ENCODE data around the gene KIF1B.
A peak's percentile ranks its signal among the peaks of the same experiment; 100 is the strongest.
"Not testable (repeated sequence)": the region's sequence is repeated elsewhere in the genome, so short reads cannot be mapped to it uniquely, and the experiment has no call there.

KIF1B gene

GRCh38 chr1:10217748-10218441 lies 7.5 kb downstream of the KIF1B start:
- in situ Hi-C loops (cut with HindIII; ENCODE audit: low pct_ligation_motif_present, low pct_unique_long_range_greater_than_20kb, low sequenced_read_pairs): no loop called here
- DNase-seq: no peak

DNA sequence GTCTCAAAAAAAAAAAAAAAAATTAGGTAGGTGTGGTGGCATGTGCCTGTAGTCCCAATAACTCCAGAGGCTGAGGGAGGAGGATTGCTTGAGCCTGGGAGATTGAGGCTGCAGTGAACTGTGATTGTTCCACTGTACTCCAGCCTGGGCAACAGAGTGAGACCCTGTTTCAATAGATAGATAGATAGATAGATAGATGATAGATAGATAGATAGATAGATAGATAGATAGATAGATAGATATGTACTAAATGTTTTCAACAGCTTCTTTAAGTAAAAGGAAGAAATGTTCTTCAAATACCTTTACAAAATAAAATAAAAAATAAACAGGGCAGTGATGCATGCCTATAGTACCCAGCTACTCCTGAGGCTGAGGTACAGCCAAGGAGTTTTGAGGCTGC lies 9.8 kb downstream of the KIF1B start:
- no peak for DNase-seq
- in situ Hi-C loops (cut with HindIII; ENCODE audit: low pct_ligation_motif_present, low pct_unique_long_range_greater_than_20kb, low sequenced_read_pairs): no loop called here

DNA sequence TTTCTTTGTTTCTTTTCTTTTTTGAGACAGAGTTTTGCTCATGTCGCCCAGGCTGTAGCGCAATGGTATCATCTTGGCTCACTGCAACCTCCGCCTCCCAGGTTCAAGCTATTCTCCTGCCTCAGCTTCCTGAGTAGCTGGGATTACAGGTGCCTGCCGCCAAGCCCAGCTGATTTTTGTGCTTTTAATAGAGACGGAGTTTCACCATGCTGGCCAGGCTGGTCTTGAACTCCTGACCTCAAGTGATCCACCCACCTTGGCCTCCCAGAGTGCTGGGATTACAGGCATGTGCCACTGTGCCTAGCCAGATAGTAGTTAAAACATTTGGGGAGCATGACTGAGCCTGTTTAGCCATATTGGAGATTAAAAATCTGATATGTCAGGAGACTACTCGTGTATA lies 10.3 kb downstream of the KIF1B start:
- DNase-seq; in situ Hi-C loops (cut with HindIII; ENCODE audit: low pct_ligation_motif_present, low pct_unique_long_range_greater_than_20kb, low sequenced_read_pairs): not testable (repeated sequence)

- in situ Hi-C loops (cut with HindIII; ENCODE audit: low pct_ligation_motif_present, low pct_unique_long_range_greater_than_20kb, low sequenced_read_pairs): no loop called here
- DNase-seq: peak; percentile 9
Measured at GRCh38 chr1:10225573-10225972, 15.2 kb downstream of the KIF1B start.

GRCh38 chr1:10228528-10228927 lies 18.2 kb downstream of the KIF1B start:
- in situ Hi-C loops (cut with HindIII; ENCODE audit: low pct_ligation_motif_present, low pct_unique_long_range_greater_than_20kb, low sequenced_read_pairs): no loop called here

GRCh38 chr1:10229903-10230302 lies 19.5 kb downstream of the KIF1B start:
- in situ Hi-C loops (cut with HindIII; ENCODE audit: low pct_ligation_motif_present, low pct_unique_long_range_greater_than_20kb, low sequenced_read_pairs): no loop called here
- DNase-seq: no peak

More at GRCh38 chr1:10228528-10228927, 18.2 kb downstream of the KIF1B start:
- no peak for DNase-seq

DNA sequence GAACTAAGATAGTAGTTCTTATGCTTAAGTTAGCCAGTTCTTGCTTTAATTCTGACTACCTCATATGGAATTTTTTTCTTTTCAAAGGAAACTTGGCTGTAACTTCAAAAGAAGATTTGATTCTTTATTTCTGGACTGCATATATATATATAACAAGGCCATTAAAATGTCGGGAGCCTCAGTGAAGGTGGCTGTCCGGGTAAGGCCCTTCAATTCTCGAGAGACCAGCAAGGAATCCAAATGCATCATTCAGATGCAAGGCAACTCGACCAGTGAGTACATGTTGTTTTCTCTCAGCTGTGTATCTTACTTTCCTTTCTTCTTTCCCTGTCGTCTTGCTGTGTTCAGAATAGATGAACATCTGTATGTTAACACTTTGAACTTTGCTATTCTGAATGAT lies 21.8 kb downstream of the KIF1B start:
- in situ Hi-C loops (cut with HindIII; ENCODE audit: low pct_ligation_motif_present, low pct_unique_long_range_greater_than_20kb, low sequenced_read_pairs): no loop called here
- no peak for DNase-seq

- in situ Hi-C loops (cut with HindIII; ENCODE audit: low pct_ligation_motif_present, low pct_unique_long_range_greater_than_20kb, low sequenced_read_pairs): no loop called here
Measured at GRCh38 chr1:10236405-10237156, 26.2 kb downstream of the KIF1B start.

DNA sequence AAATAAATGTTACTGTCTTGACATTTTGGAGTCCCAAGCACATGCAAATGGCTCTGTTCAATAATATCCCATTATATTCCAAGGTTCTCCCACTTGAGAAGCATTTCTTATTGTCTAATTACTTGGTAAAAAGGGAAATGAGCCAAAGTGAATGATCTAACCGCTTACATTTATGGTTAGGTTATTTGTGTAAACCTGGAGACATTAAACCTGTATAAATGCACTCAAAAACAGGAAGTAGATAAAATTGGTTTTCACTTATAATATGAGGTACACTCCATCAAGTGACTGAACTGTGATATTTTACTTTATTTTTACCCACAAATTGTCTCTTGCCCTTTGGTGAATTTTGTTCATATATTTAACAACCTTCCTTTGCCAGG lies 26.8 kb downstream of the KIF1B start:
- in situ Hi-C loops (cut with HindIII; ENCODE audit: low pct_ligation_motif_present, low pct_unique_long_range_greater_than_20kb, low sequenced_read_pairs): no loop called here
- no peak for DNase-seq

More at GRCh38 chr1:10236405-10237156, 26.2 kb downstream of the KIF1B start:
- no peak for DNase-seq

DNA sequence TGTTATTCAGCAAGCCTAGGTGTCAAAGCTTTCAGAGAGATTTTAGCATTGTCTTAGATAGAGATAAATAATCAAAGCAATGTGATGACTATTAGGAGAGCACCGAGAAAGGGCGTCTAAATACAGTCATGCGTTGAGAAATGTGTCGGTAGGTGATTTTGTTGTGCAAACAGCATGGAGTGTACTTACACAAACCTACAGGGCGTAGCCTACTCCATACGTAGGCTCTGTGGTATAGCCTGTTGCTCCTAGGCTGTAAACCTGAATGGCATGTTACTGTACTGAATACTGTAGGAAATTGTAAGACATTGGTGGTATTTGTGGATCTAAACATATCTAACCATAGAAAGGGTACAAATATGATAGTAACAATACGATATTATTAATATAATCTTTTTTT lies 31.8 kb downstream of the KIF1B start:
- in situ Hi-C loops (cut with HindIII; ENCODE audit: low pct_ligation_motif_present, low pct_unique_long_range_greater_than_20kb, low sequenced_read_pairs): no loop called here
- DNase-seq: no peak

DNA sequence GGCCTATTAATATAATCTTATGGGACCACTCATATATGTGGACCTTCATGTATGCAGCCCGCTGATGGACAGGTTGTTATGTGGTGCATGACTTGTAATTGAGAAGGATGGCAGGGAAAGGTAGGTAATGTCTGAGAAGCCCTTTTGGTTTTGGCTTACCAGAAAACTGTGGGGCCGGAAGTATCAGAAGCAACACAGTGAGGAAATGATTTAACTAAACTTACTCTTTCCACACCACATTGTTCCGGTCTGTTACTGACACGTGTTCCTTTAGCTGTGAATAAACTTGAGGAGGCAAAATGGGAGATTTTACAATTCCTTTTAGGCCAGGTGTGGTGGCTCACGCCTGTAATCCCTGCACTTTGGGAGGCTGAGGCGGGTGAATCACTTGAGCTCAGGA lies 32.4 kb downstream of the KIF1B start:
- in situ Hi-C loops (cut with HindIII; ENCODE audit: low pct_ligation_motif_present, low pct_unique_long_range_greater_than_20kb, low sequenced_read_pairs): no loop called here
- no peak for DNase-seq

GRCh38 chr1:10245674-10246073 lies 35.3 kb downstream of the KIF1B start:
- in situ Hi-C loops (cut with HindIII; ENCODE audit: low pct_ligation_motif_present, low pct_unique_long_range_greater_than_20kb, low sequenced_read_pairs): no loop called here
- no peak for DNase-seq

- no peak for DNase-seq
- in situ Hi-C loops (cut with HindIII; ENCODE audit: low pct_ligation_motif_present, low pct_unique_long_range_greater_than_20kb, low sequenced_read_pairs): no loop called here
Measured at GRCh38 chr1:10249808-10250457, 39.6 kb downstream of the KIF1B start.

GRCh38 chr1:10250663-10251062 lies 40.3 kb downstream of the KIF1B start:
- DNase-seq: no peak
- in situ Hi-C loops (cut with HindIII; ENCODE audit: low pct_ligation_motif_present, low pct_unique_long_range_greater_than_20kb, low sequenced_read_pairs): no loop called here

DNA sequence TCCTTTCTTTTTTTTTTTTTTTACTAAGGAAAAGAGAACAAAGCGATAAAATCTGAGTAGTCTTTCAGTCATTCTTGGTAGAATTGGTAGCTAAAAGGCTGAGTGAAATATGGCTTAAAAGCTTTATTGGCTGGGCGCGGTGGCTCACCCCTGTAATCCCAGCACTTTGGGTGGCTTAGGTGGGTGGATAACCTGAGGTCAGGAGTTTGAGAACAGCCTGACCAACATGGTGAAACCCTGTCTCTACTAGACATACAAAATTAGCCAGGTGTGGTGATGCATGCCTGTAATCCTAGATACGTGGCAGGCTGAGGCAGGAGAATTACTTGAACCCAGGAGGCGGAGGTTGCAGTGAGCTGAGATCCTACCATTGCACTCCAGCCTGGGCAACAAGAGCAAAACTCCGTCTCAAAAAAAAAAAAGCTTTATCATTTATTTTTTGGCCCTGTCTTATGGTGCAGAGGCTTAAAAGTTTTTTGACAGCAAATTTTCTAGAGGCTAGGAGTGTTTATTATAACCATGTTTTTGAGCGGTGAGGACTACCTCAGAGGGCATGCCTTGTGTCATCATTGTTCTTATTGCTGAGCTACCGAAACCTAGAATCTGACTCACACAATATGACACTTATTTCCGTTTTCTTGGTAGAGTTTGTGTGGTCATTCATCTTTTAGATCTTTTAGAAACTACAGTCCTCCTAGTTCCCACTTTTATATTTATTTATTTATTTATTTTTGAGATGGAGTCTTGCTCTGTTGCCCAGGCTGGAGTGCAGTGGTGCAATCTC lies 41.1 kb downstream of the KIF1B start:
- DNase-seq; in situ Hi-C loops (cut with HindIII; ENCODE audit: low pct_ligation_motif_present, low pct_unique_long_range_greater_than_20kb, low sequenced_read_pairs): not testable (repeated sequence)

DNA sequence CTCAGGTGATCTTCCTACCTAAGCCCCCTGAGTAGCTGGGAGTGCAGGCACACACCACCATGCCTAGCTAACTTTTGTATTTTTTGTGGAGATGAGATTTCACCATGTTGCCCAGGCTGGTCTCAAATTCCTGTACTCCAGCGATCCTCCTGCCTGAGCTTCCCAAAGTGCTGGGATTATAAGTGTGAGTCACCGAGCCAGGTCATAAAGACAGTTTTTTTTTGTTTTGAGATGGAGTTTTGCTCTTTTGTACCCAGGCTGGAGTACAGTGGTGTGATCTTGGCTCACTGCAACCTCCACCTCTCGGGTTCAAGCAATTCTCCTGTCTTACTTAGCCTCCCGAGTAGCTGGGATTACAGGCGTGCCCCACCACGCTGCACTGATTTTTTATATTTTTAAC lies 42.1 kb downstream of the KIF1B start:
- in situ Hi-C loops (cut with HindIII; ENCODE audit: low pct_ligation_motif_present, low pct_unique_long_range_greater_than_20kb, low sequenced_read_pairs): no loop called here
- DNase-seq: peak; percentile 3

DNA sequence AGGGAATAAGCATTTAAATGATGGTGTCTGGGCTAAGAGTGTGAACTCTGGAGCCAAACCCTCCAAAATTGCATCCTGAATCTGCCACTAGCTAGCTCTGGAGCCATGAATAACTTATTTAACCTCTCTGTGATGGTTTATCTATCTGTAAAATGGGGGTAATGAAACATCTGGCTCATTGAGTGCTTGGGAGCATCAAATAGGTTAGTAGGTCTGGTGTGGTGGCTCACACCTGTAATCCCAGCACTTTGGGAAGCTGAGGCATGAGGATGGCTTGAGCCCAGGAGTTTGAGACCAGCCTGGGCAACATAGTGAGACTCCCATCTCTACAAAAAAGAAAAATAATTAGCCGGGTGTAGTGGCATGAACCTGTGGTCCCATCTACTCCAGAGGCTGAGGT lies 42.8 kb downstream of the KIF1B start:
- in situ Hi-C loops (cut with HindIII; ENCODE audit: low pct_ligation_motif_present, low pct_unique_long_range_greater_than_20kb, low sequenced_read_pairs): no loop called here
- DNase-seq: no peak

- in situ Hi-C loops (cut with HindIII; ENCODE audit: low pct_ligation_motif_present, low pct_unique_long_range_greater_than_20kb, low sequenced_read_pairs): no loop called here
- DNase-seq: no peak
Measured at GRCh38 chr1:10253755-10254154, 43.4 kb downstream of the KIF1B start.

DNA sequence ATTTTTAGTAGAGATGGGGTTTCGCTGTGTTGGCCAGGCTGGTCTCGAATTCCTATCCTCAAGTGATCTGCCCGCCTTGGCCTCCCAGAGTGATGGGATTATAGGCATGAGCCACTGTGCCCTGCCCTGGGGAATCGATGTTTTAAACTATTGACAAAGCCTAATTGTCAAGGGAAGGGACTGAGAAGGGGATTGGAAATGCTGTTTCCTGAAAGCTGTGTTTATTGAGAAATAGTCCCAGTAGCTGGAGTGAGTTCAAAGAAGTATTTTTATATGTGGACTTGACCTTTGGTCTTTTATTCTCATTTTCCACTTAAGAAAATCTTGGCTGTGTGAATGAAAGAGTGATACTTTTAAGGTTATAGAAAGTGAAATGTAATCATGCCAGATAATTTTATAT lies 47.5 kb downstream of the KIF1B start:
- in situ Hi-C loops (cut with HindIII; ENCODE audit: low pct_ligation_motif_present, low pct_unique_long_range_greater_than_20kb, low sequenced_read_pairs): no loop called here
- DNase-seq: no peak
